Caco-2 (cell line): Measurements from ENCODE around the gene SV2B. TPM values are rescaled to one million over a fixed set of nuclear protein-coding genes. Genes with fewer than 3 reads are reported as not detected.

Source experiments
- BruUV-seq: library from RNA; stranded (reverse); fragments of 400-500 nt; replicated peaks from 2 replicates; lab custom pipeline; 2021; lab: Mats Ljungman, UMichigan
- CTCF ChIA-PET: fragments of 300-600 bp; sonication (Branson Sonifier 250); formaldehyde crosslinking; loops from one replicate; lab custom pipeline; 2022; ENCODE audit warnings: antibody characterized with exemption; lab: Charles Lee
- POLR2A ChIA-PET: fragments of 300-600 bp; sonication (Branson Sonifier 250); formaldehyde crosslinking; loops from one replicate; lab custom pipeline; 2022; ENCODE audit warnings: antibody characterized with exemption; lab: Charles Lee
- DNase-seq, 2 experiments: peaks; one replicate each; pipeline versions ENCODE4 v3.0.0 to v3.0.0-alpha.2; 2020 to 2022
- H3K27me3 ChIP-seq: replicated peaks from 2 replicates; pipeline ENCODE4 v1.6.0; 2011; ENCODE audit warnings: low read length; ENCODE audit not compliant: control insufficient read depth, insufficient read depth
- H3K36me3 ChIP-seq: 2 replicates; pipeline ENCODE4 v1.5.1; 2011; ENCODE audit warnings: low read length; ENCODE audit not compliant: control insufficient read depth, insufficient read depth
- H3K4me1 ChIP-seq: fragments of 250-450 bp; sonication (Bioruptor Pico); 2 replicates; pipeline ENCODE4 v1.5.1; 2020; ENCODE audit warnings: mild to moderate bottlenecking
- H3K4me3 ChIP-seq: 2 replicates; pipeline ENCODE4 v1.5.1; 2011; ENCODE audit warnings: low read depth, mild to moderate bottlenecking, control low read depth, low read length
- H3K9me3 ChIP-seq: fragments of 250-450 bp; sonication (Bioruptor Pico); 2 replicates; pipeline ENCODE4 v1.5.1; 2020; ENCODE audit warnings: mild to moderate bottlenecking, moderate library complexity
- H3K27ac Mint-ChIP-seq: one replicate; pipeline ENCODE4 v1.8.0; 2022; ENCODE audit warnings: mixed read lengths; ENCODE audit not compliant: unreplicated experiment
- H3K27me3 Mint-ChIP-seq: one replicate; pipeline ENCODE4 v1.8.0; 2022; ENCODE audit warnings: mixed read lengths; ENCODE audit not compliant: insufficient read depth, unreplicated experiment
- H3K36me3 Mint-ChIP-seq: one replicate; pipeline ENCODE4 v1.8.0; 2022; ENCODE audit warnings: mild to moderate bottlenecking, mixed read lengths; ENCODE audit not compliant: insufficient read depth, unreplicated experiment
- H3K4me1 Mint-ChIP-seq: one replicate; pipeline ENCODE4 v1.8.0; 2022; ENCODE audit warnings: low read depth, mixed read lengths; ENCODE audit not compliant: unreplicated experiment
- H3K4me3 Mint-ChIP-seq: one replicate; pipeline ENCODE4 v1.8.0; 2022; ENCODE audit warnings: mild to moderate bottlenecking, moderate library complexity, mixed read lengths; ENCODE audit not compliant: unreplicated experiment
- H3K9me3 Mint-ChIP-seq: one replicate; pipeline ENCODE4 v1.8.0; 2022; ENCODE audit warnings: mixed read lengths; ENCODE audit not compliant: unreplicated experiment
- CTCF ChIP-seq, 2 experiments: fragments of 200-600 bp in 1 of 2; IDR thresholded peaks; 1 replicate in 1 of 2; 2 replicates in 1 of 2; pipeline versions ENCODE4 v1.5.1 to v1.8.0; 2011 to 2022; ENCODE audit warnings: antibody characterized with exemption in 1 of 2, control low read depth in 1 of 2, inconsistent platforms in 1 of 2, low read depth in 1 of 2, low read length in 1 of 2, mild to moderate bottlenecking in 1 of 2, moderate library complexity in 1 of 2; ENCODE audit not compliant: insufficient read depth in 1 of 2, severe bottlenecking in 1 of 2, unreplicated experiment in 1 of 2
- intact Hi-C: fragments of 100-400 bp; cut with micrococcal nuclease; formaldehyde crosslinking; loops from one replicate; pipeline ENCODE4 v1.10.0; 2022; ENCODE audit not compliant: unreplicated experiment
- total RNA-seq: library from RNA; stranded (reverse); gene quantifications from 2 replicates; pipeline ENCODE4 v1.2.3, GENCODE V29; 2022

Gene SV2B
- total RNA-seq, 1 experiment from 2014 or later: not detected

GRCh38 chr15:91284758-91285466 is 184.9 kb downstream of the SV2B start:
- Histone ChIP-seq H3K9me3 (no peaks in the 10 kb centered on the region; the same call in 1 of the 2 replicates), H3K27me3 (peaks cover 1% of the 10 kb centered on the region), H3K4me1 (no peaks in the 10 kb centered on the region), H3K36me3 (no peaks in the 10 kb centered on the region), H3K4me3 (no peak overlapping the region)
- ChIA-PET CTCF (no interaction called here), POLR2A (interaction anchor here (0.6 kb wide), 1 partner anchor 258 kb away, joined by 10 read pairs; no protein-coding TSS in a partner anchor)
- intact Hi-C loops: no loop called here
- no peak for TF ChIP-seq CTCF (IDR thresholded peaks at IDR 0.05; ENCODE audit: insufficient read depth in 1 of 2, low read depth in 1 of 2, low read length in 1 of 2, severe bottlenecking in 1 of 2, unreplicated experiment in 1 of 2)
- no peak overlapping the region for H3K27ac Mint-ChIP-seq
- no peaks in the 10 kb centered on the region for H3K36me3 Mint-ChIP-seq
- no peaks in the 10 kb centered on the region for H3K4me1 Mint-ChIP-seq
- DNase-seq: no peak
- peaks cover 24% of the 10 kb centered on the region for H3K27me3 Mint-ChIP-seq
- BruUV-seq: no TSS peak
- H3K4me3 Mint-ChIP-seq: no peak overlapping the region
- no peaks in the 10 kb centered on the region for H3K9me3 Mint-ChIP-seq

- CTCF ChIA-PET: no interaction called here
- Histone ChIP-seq H3K36me3 (no peaks in the 10 kb centered on the region), H3K27me3 (peaks cover 1% of the 10 kb centered on the region; the same call in 1 of the 2 replicates), H3K4me3 (no peak overlapping the region), H3K9me3 (no peaks in the 10 kb centered on the region; the same call in 1 of the 2 replicates), H3K4me1 (no peaks in the 10 kb centered on the region)
- DNase-seq: no peak
- Mint-ChIP-seq H3K36me3 (no peaks in the 10 kb centered on the region), H3K9me3 (no peaks in the 10 kb centered on the region), H3K4me1 (no peaks in the 10 kb centered on the region), H3K4me3 (no peak overlapping the region), H3K27ac (no peak overlapping the region), H3K27me3 (peaks cover 22% of the 10 kb centered on the region)
- intact Hi-C loops: no loop called here
- TF ChIP-seq CTCF (IDR thresholded peaks at IDR 0.05; ENCODE audit: insufficient read depth in 1 of 2, low read depth in 1 of 2, low read length in 1 of 2, severe bottlenecking in 1 of 2, unreplicated experiment in 1 of 2): no peak
- BruUV-seq: no TSS peak
- POLR2A ChIA-PET: no interaction called here
These were observed 189.3 kb downstream of the SV2B start for GRCh38 chr15:91289324-91289723.

- intact Hi-C loops: no loop called here
- H3K27me3 Mint-ChIP-seq: peaks cover 23% of the 10 kb centered on the region
- DNase-seq: no peak
- no peak overlapping the region for H3K4me3 Mint-ChIP-seq
- ChIA-PET CTCF (no interaction called here), POLR2A (no interaction called here)
- H3K4me1 Mint-ChIP-seq: no peaks in the 10 kb centered on the region
- no peaks in the 10 kb centered on the region; the same call in 1 of the 2 replicates for H3K9me3 ChIP-seq
- TF ChIP-seq CTCF (IDR thresholded peaks at IDR 0.05; ENCODE audit: insufficient read depth in 1 of 2, low read depth in 1 of 2, low read length in 1 of 2, severe bottlenecking in 1 of 2, unreplicated experiment in 1 of 2): no peak
- H3K9me3 Mint-ChIP-seq: no peaks in the 10 kb centered on the region
- H3K4me1 ChIP-seq: no peaks in the 10 kb centered on the region
- H3K36me3 ChIP-seq: no peaks in the 10 kb centered on the region
- BruUV-seq: no TSS peak
- H3K36me3 Mint-ChIP-seq: no peaks in the 10 kb centered on the region
- no peak overlapping the region for H3K27ac Mint-ChIP-seq
- no peak overlapping the region for H3K4me3 ChIP-seq
- peaks cover 1% of the 10 kb centered on the region; the same call in 1 of the 2 replicates for H3K27me3 ChIP-seq
These were observed 190.5 kb downstream of the SV2B start for GRCh38 chr15:91290553-91290952.
